GM19438 (cell line): ENCODE results near the gene KRT82.
"Not testable (repeated sequence)": the region's sequence is repeated elsewhere in the genome, so short reads cannot be mapped to it uniquely, and the experiment has no call there.

Experiments used
- ATAC-seq: cut with Tn5 transposase; IDR thresholded peaks from one replicate; pipeline ENCODE4 v1.9.1; 2021; ENCODE audit warnings: low read depth; ENCODE audit not compliant: unreplicated experiment

Gene KRT82

GRCh38 chr12:52347551-52348510, 58.3 kb downstream of the KRT82 start:
- ATAC-seq = no peak

- ATAC-seq = no peak
Observed at GRCh38 chr12:52347016-52347415, 59.1 kb downstream of the KRT82 start.

- no peak for ATAC-seq
Observed at GRCh38 chr12:52346593-52346992, 59.5 kb downstream of the KRT82 start.

GRCh38 chr12:52345041-52345440, 61.1 kb downstream of the KRT82 start:
- ATAC-seq = not testable (repeated sequence)

- ATAC-seq = no peak
Observed at GRCh38 chr12:52344111-52344510, 62.0 kb downstream of the KRT82 start.
